H1 (cell line): Measurements from ENCODE around the gene MEIS3. TPM values are rescaled to one million over a fixed set of nuclear protein-coding genes. Genes with fewer than 3 reads are reported as not detected.

Experiments used
- CTCF ChIA-PET: fragments of 300-600 bp; sonication (Branson Sonifier 250); formaldehyde crosslinking; loops from one replicate; lab custom pipeline; 2021; ENCODE audit not compliant: partially characterized antibody; lab: Charles Lee
- POLR2A ChIA-PET: fragments of 300-600 bp; sonication (Branson Sonifier 250); formaldehyde crosslinking; loops from one replicate; lab custom pipeline; 2021; ENCODE audit warnings: inconsistent platforms; ENCODE audit not compliant: partially characterized antibody; lab: Charles Lee
- DNase-seq, 2 experiments: peaks; one replicate each; pipeline versions ENCODE4 v3.0.0 to v3.0.0-alpha.2; 2010 to 2022; ENCODE audit warnings: low spot score in 2 of 2, low read depth in 1 of 2, mixed read lengths in 1 of 2
- FAIRE-seq: peaks from 2 replicates; lab custom pipeline; 2011; peaks lifted over from hg19 to GRCh38; lab: Jason Lieb, UNC
- H2AFZ ChIP-seq: 2 replicates; pipeline ENCODE4 v1.8.1; 2012; ENCODE audit warnings: low read length, inconsistent platforms
- H2AK5ac ChIP-seq: 2 replicates; pipeline ENCODE4 v1.6.1; 2013; ENCODE audit warnings: low read depth, low read length
- H2BK120ac ChIP-seq: replicated peaks from 2 replicates; pipeline ENCODE3; 2013; ENCODE audit warnings: low read depth, low read length, inconsistent platforms
- H2BK12ac ChIP-seq: 2 replicates; pipeline ENCODE4 v1.6.1; 2013; ENCODE audit warnings: low read depth, low read length
- H2BK15ac ChIP-seq: 2 replicates; pipeline ENCODE4 v1.6.1; 2013; ENCODE audit warnings: low read length
- H2BK20ac ChIP-seq: 2 replicates; pipeline ENCODE4 v1.6.1; 2013; ENCODE audit warnings: low read length
- H2BK5ac ChIP-seq: 2 replicates; pipeline ENCODE4 v1.6.1; 2013; ENCODE audit warnings: low read depth, low read length
- H3K14ac ChIP-seq: 2 replicates; pipeline ENCODE4 v1.6.1; 2013; ENCODE audit warnings: inconsistent platforms; ENCODE audit not compliant: insufficient read length
- H3K18ac ChIP-seq: 2 replicates; pipeline ENCODE4 v1.6.1; 2013; ENCODE audit warnings: low read length; ENCODE audit errors: extremely low read depth
- H3K23ac ChIP-seq: 2 replicates; pipeline ENCODE4 v1.6.1; 2013; ENCODE audit warnings: inconsistent platforms; ENCODE audit not compliant: insufficient read length
- H3K23me2 ChIP-seq: 2 replicates; pipeline ENCODE4 v1.6.1; 2013; ENCODE audit warnings: low read depth, low read length
- H3K27ac ChIP-seq: 2 replicates; pipeline ENCODE4 v1.6.1; 2011; ENCODE audit warnings: low read depth, low read length, inconsistent platforms
- H3K27me3 ChIP-seq, 4 experiments: replicated peaks in 1 of 4; 1 replicate in 1 of 4; 2 replicates in 3 of 4; pipeline versions ENCODE4 v1.6.1 to v1.8.1; 2011 to 2013; ENCODE audit warnings: low read length in 3 of 4, mild to moderate bottlenecking in 3 of 4, inconsistent platforms in 2 of 4, mixed read lengths in 2 of 4, moderate library complexity in 1 of 4; ENCODE audit not compliant: control insufficient read depth in 3 of 4, insufficient read depth in 3 of 4; ENCODE audit errors: extremely low read depth in 1 of 4
- H3K36me3 ChIP-seq, 4 experiments: 2 replicates each; pipeline versions ENCODE4 v1.6.1 to v1.8.1; 2011 to 2013; ENCODE audit warnings: mild to moderate bottlenecking in 4 of 4, low read length in 3 of 4, moderate library complexity in 2 of 4, control low read depth in 1 of 4, inconsistent platforms in 1 of 4; ENCODE audit not compliant: insufficient read depth in 4 of 4, control insufficient read depth in 2 of 4
- H3K4ac ChIP-seq: replicated peaks from 2 replicates; pipeline ENCODE3; 2013; ENCODE audit warnings: low read length, low read depth, mixed read lengths, inconsistent platforms; ENCODE audit not compliant: insufficient read length
- H3K4me1 ChIP-seq, 4 experiments: replicated peaks in 1 of 4; 1 replicate in 1 of 4; 2 replicates in 3 of 4; pipeline versions ENCODE4 v1.6.1 to v1.8.1; 2011 to 2013; ENCODE audit warnings: low read length in 3 of 4, inconsistent platforms in 2 of 4, mixed read lengths in 1 of 4; ENCODE audit not compliant: insufficient read depth in 4 of 4, control insufficient read depth in 3 of 4
- H3K4me2 ChIP-seq, 2 experiments: 2 replicates each; pipeline versions ENCODE4 v1.6.1 to v1.8.1; 2011 to 2013; ENCODE audit warnings: low read depth in 2 of 2, low read length in 2 of 2, control low read depth in 1 of 2, inconsistent platforms in 1 of 2, mild to moderate bottlenecking in 1 of 2; ENCODE audit not compliant: insufficient read depth in 1 of 2
- H3K4me3 ChIP-seq, 4 experiments: fragments of 200-600, 300-600 bp in 1 of 4; sonication (generic), shearing (Covaris generic), sonication (Bioruptor Twin) in 1 of 4; 2 replicates each; pipeline versions ENCODE4 v1.5.1 to v1.8.1; 2011 to 2016; ENCODE audit warnings: low read length in 4 of 4, low read depth in 3 of 4, control low read depth in 2 of 4, inconsistent platforms in 2 of 4, mild to moderate bottlenecking in 2 of 4, mixed read lengths in 1 of 4, moderate library complexity in 1 of 4; ENCODE audit not compliant: insufficient read depth in 2 of 4; ENCODE audit errors: extremely low read depth in 1 of 4
- H3K56ac ChIP-seq: replicated peaks from 2 replicates; pipeline ENCODE3; 2013; ENCODE audit warnings: low read depth, mild to moderate bottlenecking, mixed read lengths, low read length, inconsistent platforms; ENCODE audit not compliant: insufficient read length
- H3K79me1 ChIP-seq: 2 replicates; pipeline ENCODE4 v1.6.1; 2013; ENCODE audit warnings: low read depth, low read length, control low read depth
- H3K79me2 ChIP-seq, 2 experiments: 2 replicates each; pipeline versions ENCODE4 v1.6.1 to v1.8.1; 2012 to 2013; ENCODE audit warnings: low read length in 2 of 2, mild to moderate bottlenecking in 2 of 2, inconsistent platforms in 1 of 2; ENCODE audit not compliant: insufficient read depth in 2 of 2, control insufficient read depth in 1 of 2
- H3K9ac ChIP-seq, 4 experiments: replicated peaks in 1 of 4; 1 replicate in 1 of 4; 2 replicates in 3 of 4; pipeline versions ENCODE4 v1.6.1 to v1.8.1; 2011 to 2013; ENCODE audit warnings: low read depth in 3 of 4, low read length in 3 of 4, control low read depth in 2 of 4, mild to moderate bottlenecking in 2 of 4, moderate library complexity in 2 of 4, inconsistent platforms in 1 of 4; ENCODE audit errors: extremely low read depth in 1 of 4
- H3K9me3 ChIP-seq, 2 experiments: 2 replicates each; pipeline versions ENCODE4 v1.6.1 to v1.8.1; 2012 to 2013; ENCODE audit warnings: mild to moderate bottlenecking in 2 of 2, moderate library complexity in 2 of 2, control low read depth in 1 of 2, inconsistent platforms in 1 of 2, low read depth in 1 of 2, low read length in 1 of 2, mixed read lengths in 1 of 2; ENCODE audit not compliant: insufficient read depth in 2 of 2
- H4K20me1 ChIP-seq, 2 experiments: replicated peaks in 1 of 2; 2 replicates each; pipeline versions ENCODE3 to v1.8.1; 2011 to 2013; ENCODE audit warnings: inconsistent platforms in 2 of 2, low read length in 2 of 2, mild to moderate bottlenecking in 1 of 2; ENCODE audit not compliant: insufficient read depth in 2 of 2, control insufficient read depth in 1 of 2
- H4K5ac ChIP-seq: 2 replicates; pipeline ENCODE4 v1.6.1; 2013; ENCODE audit warnings: low read length, low read depth, mixed read lengths, inconsistent platforms; ENCODE audit not compliant: insufficient read length
- H4K8ac ChIP-seq: 2 replicates; pipeline ENCODE4 v1.8.0; 2013; ENCODE audit warnings: mild to moderate bottlenecking, moderate library complexity, low read length, inconsistent platforms; ENCODE audit not compliant: insufficient read depth; ENCODE audit errors: extremely low read depth
- H4K91ac ChIP-seq: replicated peaks from 2 replicates; pipeline ENCODE3; 2013; ENCODE audit warnings: low read length, mixed read lengths, inconsistent platforms; ENCODE audit not compliant: insufficient read length
- BRCA1 ChIP-seq: IDR thresholded peaks from 2 replicates; pipeline ENCODE4 v1.6.1; 2012; ENCODE audit warnings: low read depth, low read length, improper control_type of control experiment
- CEBPB ChIP-seq: IDR thresholded peaks from 2 replicates; pipeline ENCODE4 v1.6.1; 2012; ENCODE audit warnings: low read depth, low read length
- HDAC2 ChIP-seq, 2 experiments: fragments of 300-600 bp in 1 of 2; sonication (generic) in 1 of 2; IDR thresholded peaks; 2 replicates each; pipeline ENCODE4 v1.6.1; 2011 to 2012; ENCODE audit warnings: low read depth in 2 of 2, low read length in 2 of 2, mild to moderate bottlenecking in 2 of 2, moderate library complexity in 2 of 2, borderline replicate concordance in 1 of 2, inconsistent platforms in 1 of 2
- MAFK ChIP-seq: IDR thresholded peaks from 2 replicates; pipeline ENCODE4 v1.6.1; 2012; ENCODE audit warnings: low read depth, mild to moderate bottlenecking, improper control_type of control experiment, low read length
- PHF8 ChIP-seq: fragments of 200-600 bp; sonication (generic); conservative IDR thresholded peaks from 2 replicates; pipeline ENCODE4 v1.7.1; 2012; ENCODE audit warnings: low read depth, mild to moderate bottlenecking, inconsistent platforms, low read length, moderate library complexity
- POU5F1 ChIP-seq: IDR thresholded peaks from 2 replicates; pipeline ENCODE4 v1.6.1; 2011; ENCODE audit warnings: low read depth, mild to moderate bottlenecking, low read length, moderate library complexity
- RFX5 ChIP-seq: IDR thresholded peaks from 2 replicates; pipeline ENCODE4 v1.6.1; 2011; ENCODE audit warnings: low read depth, low read length, improper control_type of control experiment, borderline replicate concordance
- TBP ChIP-seq: IDR thresholded peaks from 2 replicates; pipeline ENCODE4 v1.6.1; 2011; ENCODE audit warnings: low read depth, low read length, improper control_type of control experiment
- WGBS, 2 experiments: shearing (Covaris generic) in 1 of 2; methylation state at CpG; one replicate each; pipeline versions ENCODE4 v1.1.6 to v1.1.7; 2013 to 2015; ENCODE audit warnings: low lambda C conversion rate in 2 of 2, mixed read lengths in 2 of 2, inconsistent platforms in 1 of 2, low coverage in 1 of 2, missing lambda C conversion rate in 1 of 2; ENCODE audit not compliant: insufficient replicate concordance in 2 of 2, insufficient coverage in 1 of 2, insufficient read length in 1 of 2; ENCODE audit errors: extremely low coverage in 1 of 2, missing lambda C conversion rate in 1 of 2; 5-methylcytosine and 5-hydroxymethylcytosine counted together
- polyA plus RNA-seq, 7 experiments: library from polyadenylated mRNA; depleted of rRNA in 3 of 7; stranded (reverse) in 5 of 7; unstranded in 2 of 7; fragments of >200 nt in 5 of 7; fragments of 200-250 nt in 2 of 7; gene quantifications; 1 replicate in 5 of 7; 2 replicates in 1 of 7; 4 replicates in 1 of 7; pipeline versions ENCODE4 v1.2.1 to v1.2.3, GENCODE V29; 2011 to 2013; ENCODE audit warnings: missing spikeins in 2 of 7, mixed read lengths in 2 of 7
- total RNA-seq: library from RNA; stranded (reverse); fragmentation: NEBNext Ultra II Directional; extraction: Animal tissue kit (Norgen Biotek cat#: 25700); gene quantifications from 2 replicates; pipeline ENCODE4 v1.2.1, GENCODE V29; 2021

The MEIS3 gene
- total and polyA plus RNA-seq, 2 of the 8 experiments (the other 6 are each of a cell fraction or from before 2014, with no cell fraction given) = 24.5 to 28.2 TPM

DNA sequence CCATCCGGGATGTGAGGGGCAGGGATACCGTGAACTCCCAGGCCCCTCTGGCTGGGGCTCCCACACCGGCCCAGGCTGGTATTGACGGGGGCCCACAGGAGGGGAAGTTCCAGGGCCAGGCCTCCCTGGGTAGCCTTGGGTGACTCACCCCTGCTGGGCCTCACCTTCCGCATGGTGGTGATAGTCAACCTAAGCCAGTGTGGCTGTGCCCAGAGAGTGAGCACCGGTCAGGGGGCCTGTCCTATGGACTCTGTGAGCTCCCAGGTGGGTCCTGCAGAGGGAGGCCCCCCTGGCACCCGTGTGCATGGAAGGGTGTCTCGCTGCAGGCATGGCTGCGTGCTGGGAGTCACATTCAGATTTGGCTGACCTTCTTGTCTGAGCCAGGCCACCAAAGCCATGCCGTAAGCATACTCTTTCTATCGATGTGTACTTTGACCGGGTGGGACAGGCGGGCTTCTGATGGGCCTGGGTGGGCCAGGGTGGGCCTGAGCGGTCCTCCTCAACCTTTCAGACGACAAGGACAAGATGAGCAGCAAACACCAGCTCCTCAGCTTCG is 42.7 kb downstream of the MEIS3 start:
- no peak overlapping the region for H3K9ac ChIP-seq
- H3K27me3 ChIP-seq = no peaks in the 10 kb centered on the region
- 90% methylated on average over 13 of the region's 16 CpGs; no CpG with 5 or more reads in 1 of the 2 experiments for WGBS, 2 experiments
- no peak overlapping the region for H2BK12ac ChIP-seq
- no peaks in the 10 kb centered on the region; the same call in 1 of the 2 replicates for H3K79me1 ChIP-seq
- no peak overlapping the region for H3K56ac ChIP-seq
- H3K4me3 ChIP-seq = no peak overlapping the region
- no peak overlapping the region for H2BK20ac ChIP-seq
- H2AFZ ChIP-seq = no peak overlapping the region
- no peak overlapping the region for H4K5ac ChIP-seq
- no peak overlapping the region for H3K14ac ChIP-seq
- peaks cover 39 to 83% (median 72%) of the 10 kb centered on the region in 4 experiments for H3K36me3 ChIP-seq
- no peak overlapping the region for H3K27ac ChIP-seq
- no peak overlapping the region for H4K8ac ChIP-seq
- H3K23me2 ChIP-seq = no peaks in the 10 kb centered on the region
- no peaks in the 10 kb centered on the region for H3K79me2 ChIP-seq
- DNase-seq (no peak), FAIRE-seq (no peak)
- no peak overlapping the region for H3K23ac ChIP-seq
- H2BK15ac ChIP-seq = no peak overlapping the region
- H2BK5ac ChIP-seq = no peak overlapping the region
- H2AK5ac ChIP-seq = no peak overlapping the region
- no peaks in the 10 kb centered on the region for H3K9me3 ChIP-seq
- no peak overlapping the region for H4K91ac ChIP-seq
- H2BK120ac ChIP-seq = no peak overlapping the region
- H3K4ac ChIP-seq = no peak overlapping the region
- TF ChIP-seq PHF8 (no peak), BRCA1 (no peak), MAFK (no peak), TBP (no peak), CEBPB (no peak), HDAC2 (IDR thresholded peaks at IDR 0.05; ENCODE audit: borderline replicate concordance in 1 of 2, low read depth in 2 of 2, low read length in 2 of 2) (no peak), POU5F1 (no peak), RFX5 (no peak)
- no peak overlapping the region for H3K4me2 ChIP-seq
- H4K20me1 ChIP-seq = peaks cover 1 to 16% of the 10 kb centered on the region in 2 experiments
- H3K4me1 ChIP-seq = no peaks in the 10 kb centered on the region
- CTCF ChIA-PET = interaction anchor here (0.7 to 6.8 kb wide), 3 partner anchors 14 to 39 kb away, joined by 4 to 50 read pairs (median 19); no protein-coding TSS in a partner anchor
- POLR2A ChIA-PET = interaction anchor here (1.0 to 3.1 kb wide), 6 partner anchors 8 to 52 kb away, joined by 3 to 12 read pairs (median 4); no protein-coding TSS in a partner anchor
- H3K18ac ChIP-seq = no peak overlapping the region
